Transverse colon (tissue), 4 donors: ENCODE data around the gene PLXNA2. TPM values are rescaled to one million over a fixed set of nuclear protein-coding genes. Genes with fewer than 3 reads are reported as not detected.

Source experiments
- DNase-seq: peaks from one replicate; pipeline ENCODE4 v3.0.0-alpha.2; 2019
- H3K27ac ChIP-seq, 4 donors: fragments of 200-600 bp; sonication (generic); 2 replicates each; pipeline ENCODE4 v1.5.1; 2016 to 2018; ENCODE audit warnings: inconsistent platforms in 4 of 4
- H3K27me3 ChIP-seq: fragments of 200-600 bp; sonication (generic); 2 replicates; pipeline ENCODE4 v1.5.1; 2017; ENCODE audit warnings: inconsistent platforms
- H3K36me3 ChIP-seq, 4 donors: fragments of 200-600 bp; sonication (generic); 2 replicates each; pipeline ENCODE4 v1.5.1; 2017 to 2019; ENCODE audit warnings: inconsistent platforms in 4 of 4
- H3K4me1 ChIP-seq, 4 donors: fragments of 200-600 bp; sonication (generic); 2 replicates each; pipeline ENCODE4 v1.5.1; 2017 to 2020; ENCODE audit warnings: inconsistent platforms in 4 of 4
- H3K4me3 ChIP-seq, 4 donors: fragments of 200-600 bp; sonication (generic); 1 replicate in 1 of 4; 2 replicates in 3 of 4; pipeline versions ENCODE4 v1.5.1 to v1.6.1; 2017 to 2019; ENCODE audit warnings: inconsistent platforms in 4 of 4
- H3K9me3 ChIP-seq, 2 donors: fragments of 200-600 bp; sonication (generic); 2 replicates each; pipeline ENCODE4 v1.5.1; 2017 to 2019; ENCODE audit warnings: inconsistent platforms in 2 of 2
- EP300 ChIP-seq: sonication (generic); formaldehyde crosslinking; IDR thresholded peaks from one replicate; pipeline ENCODE4 v1.6.1; 2017; ENCODE audit warnings: antibody characterized with exemption, low read depth
- POLR2A ChIP-seq: fragments of 450-650 bp; IDR thresholded peaks from one replicate; pipeline ENCODE4 v1.6.1; 2016; ENCODE audit warnings: antibody characterized with exemption, mild to moderate bottlenecking, moderate library complexity
- POLR2AphosphoS5 ChIP-seq, 3 donors: sonication (generic); formaldehyde crosslinking; IDR thresholded peaks; one replicate each; pipeline ENCODE4 v1.6.1; 2016; ENCODE audit warnings: antibody characterized with exemption in 3 of 3
- WGBS, 2 donors: methylation state at CpG; one replicate each; pipeline ENCODE4 v1.1.5; 2018; ENCODE audit warnings: low coverage in 1 of 2; 5-methylcytosine and 5-hydroxymethylcytosine counted together
- in situ Hi-C, 4 donors: fragments of 200-750 bp; cut with MboI; loops; one replicate each; pipeline versions ENCODE4 v1.15.0 to v1.15.1; 2017; ENCODE audit warnings: low sequenced_read_pairs in 3 of 4, low pct_ligation_motif_present in 1 of 4, low pct_unique_long_range_greater_than_20kb in 1 of 4
- intact Hi-C: fragments of 100-400 bp; cut with DNase I; formaldehyde crosslinking; loops from one replicate; pipeline ENCODE4 v1.15.1; 2023; ENCODE audit warnings: low total_unique reads
- total RNA-seq, 4 donors: library from RNA; depleted of rRNA; stranded (reverse); fragments of >200 nt; gene quantifications; one replicate each; pipeline ENCODE4 v1.1.0, GENCODE V29; 2016
- TF ChIP-seq, protein P1 (sequence below), 5 experiments: fragments of 200-600 bp in 3 of 5; fragments of 450-650 bp in 2 of 5; sonication (generic) in 3 of 5; IDR thresholded peaks; 1 replicate in 2 of 5; 2 replicates in 3 of 5; pipeline ENCODE4 v1.5.1; 2016 to 2017; ENCODE audit warnings: antibody characterized with exemption in 5 of 5, inconsistent platforms in 3 of 5, mild to moderate bottlenecking in 2 of 5, moderate library complexity in 1 of 5

PLXNA2 gene
- total RNA-seq, 4 donors from 2014 or later = 77.4 to 140 (median 85.5) TPM

- Histone ChIP-seq H3K4me3 (no peak overlapping the region), H3K9me3 (no peaks in the 10 kb centered on the region), H3K27ac (no peak overlapping the region), H3K27me3 (no peaks in the 10 kb centered on the region), H3K4me1 (peaks cover 4 to 30% (median 15%) of the 10 kb centered on the region in 4 donors), H3K36me3 (no peaks in the 10 kb centered on the region)
- 69% methylated on average over 5 of the region's 5 CpGs; no CpG with 5 or more reads in 1 of the 2 donors for WGBS, 2 donors
- DNase-seq = no peak
- intact Hi-C loops (loop anchor here (1.0 to 5.0 kb wide), 2 partner anchors 17 to 108 kb away; partner anchors contain the start of gene PLXNA2), in situ Hi-C loops (loop anchor here in 3 of 4 donors (10.0 to 25.0 kb wide), 3 partner anchors 90 to 110 kb away; partner anchors contain the start of gene PLXNA2 (in 2 of the 3))
- TF ChIP-seq POLR2A = no peak
- TF ChIP-seq, protein P1, sequence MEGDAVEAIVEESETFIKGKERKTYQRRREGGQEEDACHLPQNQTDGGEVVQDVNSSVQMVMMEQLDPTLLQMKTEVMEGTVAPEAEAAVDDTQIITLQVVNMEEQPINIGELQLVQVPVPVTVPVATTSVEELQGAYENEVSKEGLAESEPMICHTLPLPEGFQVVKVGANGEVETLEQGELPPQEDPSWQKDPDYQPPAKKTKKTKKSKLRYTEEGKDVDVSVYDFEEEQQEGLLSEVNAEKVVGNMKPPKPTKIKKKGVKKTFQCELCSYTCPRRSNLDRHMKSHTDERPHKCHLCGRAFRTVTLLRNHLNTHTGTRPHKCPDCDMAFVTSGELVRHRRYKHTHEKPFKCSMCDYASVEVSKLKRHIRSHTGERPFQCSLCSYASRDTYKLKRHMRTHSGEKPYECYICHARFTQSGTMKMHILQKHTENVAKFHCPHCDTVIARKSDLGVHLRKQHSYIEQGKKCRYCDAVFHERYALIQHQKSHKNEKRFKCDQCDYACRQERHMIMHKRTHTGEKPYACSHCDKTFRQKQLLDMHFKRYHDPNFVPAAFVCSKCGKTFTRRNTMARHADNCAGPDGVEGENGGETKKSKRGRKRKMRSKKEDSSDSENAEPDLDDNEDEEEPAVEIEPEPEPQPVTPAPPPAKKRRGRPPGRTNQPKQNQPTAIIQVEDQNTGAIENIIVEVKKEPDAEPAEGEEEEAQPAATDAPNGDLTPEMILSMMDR (IDR thresholded peaks at IDR 0.05) = no peak
- TF ChIP-seq EP300 = no peak
- TF ChIP-seq POLR2AphosphoS5 (IDR thresholded peaks at IDR 0.05) = no peak
Measured at GRCh38 chr1:208134491-208134890, 109.7 kb downstream of the PLXNA2 start.

- in situ Hi-C loops = loop anchor here in 3 of 4 donors (10.0 to 25.0 kb wide), 3 partner anchors 91 to 111 kb away; partner anchors contain the start of gene PLXNA2 (in 2 of the 3)
- WGBS, 2 donors = 93 to 100% methylated on average over 2 of the region's 2 CpGs
- H3K36me3 ChIP-seq = no peaks in the 10 kb centered on the region
- no peaks in the 10 kb centered on the region for H3K27me3 ChIP-seq
- no peak for DNase-seq
- H3K27ac ChIP-seq = peak overlapping the region in 2 of 4 donors; percentile 60 to 69
- TF ChIP-seq POLR2A = no peak
- TF ChIP-seq, protein P1 (IDR thresholded peaks at IDR 0.05) = no peak
- no peak for TF ChIP-seq POLR2AphosphoS5 (IDR thresholded peaks at IDR 0.05)
- no peak for TF ChIP-seq EP300
- no peak overlapping the region for H3K4me3 ChIP-seq
- peaks cover 4 to 30% (median 15%) of the 10 kb centered on the region in 4 donors for H3K4me1 ChIP-seq
- intact Hi-C loops = loop anchor here (5.0 kb wide), 1 partner anchor 109 kb away; the partner anchor contains the start of gene PLXNA2
- no peaks in the 10 kb centered on the region for H3K9me3 ChIP-seq
Measured at GRCh38 chr1:208133355-208133754, 110.8 kb downstream of the PLXNA2 start.

GRCh38 chr1:208132287-208132882, 111.8 kb downstream of the PLXNA2 start:
- no peaks in the 10 kb centered on the region for H3K27me3 ChIP-seq
- H3K4me3 ChIP-seq = no peak overlapping the region
- peaks cover 4 to 30% (median 15%) of the 10 kb centered on the region in 4 donors for H3K4me1 ChIP-seq
- peak overlapping the region; percentile 53 to 69 (median 62) for H3K27ac ChIP-seq
- no peaks in the 10 kb centered on the region for H3K36me3 ChIP-seq
- in situ Hi-C loops (loop anchor here in 3 of 4 donors (10.0 to 25.0 kb wide), 3 partner anchors 92 to 112 kb away; partner anchors contain the start of gene PLXNA2 (in 2 of the 3)), intact Hi-C loops (loop anchor here (5.0 kb wide), 1 partner anchor 110 kb away; the partner anchor contains the start of gene PLXNA2)
- H3K9me3 ChIP-seq = no peaks in the 10 kb centered on the region
- TF ChIP-seq POLR2AphosphoS5 (IDR thresholded peaks at IDR 0.05) (no peak), EP300 (no peak), POLR2A (no peak)
- TF ChIP-seq, protein P1 (IDR thresholded peaks at IDR 0.05) = peak; percentile 74 to 95 (median 84)
- peak; percentile 94 for DNase-seq
- WGBS, 2 donors = 31 to 61% methylated on average over 2 to 4 of the region's 4 CpGs

DNA sequence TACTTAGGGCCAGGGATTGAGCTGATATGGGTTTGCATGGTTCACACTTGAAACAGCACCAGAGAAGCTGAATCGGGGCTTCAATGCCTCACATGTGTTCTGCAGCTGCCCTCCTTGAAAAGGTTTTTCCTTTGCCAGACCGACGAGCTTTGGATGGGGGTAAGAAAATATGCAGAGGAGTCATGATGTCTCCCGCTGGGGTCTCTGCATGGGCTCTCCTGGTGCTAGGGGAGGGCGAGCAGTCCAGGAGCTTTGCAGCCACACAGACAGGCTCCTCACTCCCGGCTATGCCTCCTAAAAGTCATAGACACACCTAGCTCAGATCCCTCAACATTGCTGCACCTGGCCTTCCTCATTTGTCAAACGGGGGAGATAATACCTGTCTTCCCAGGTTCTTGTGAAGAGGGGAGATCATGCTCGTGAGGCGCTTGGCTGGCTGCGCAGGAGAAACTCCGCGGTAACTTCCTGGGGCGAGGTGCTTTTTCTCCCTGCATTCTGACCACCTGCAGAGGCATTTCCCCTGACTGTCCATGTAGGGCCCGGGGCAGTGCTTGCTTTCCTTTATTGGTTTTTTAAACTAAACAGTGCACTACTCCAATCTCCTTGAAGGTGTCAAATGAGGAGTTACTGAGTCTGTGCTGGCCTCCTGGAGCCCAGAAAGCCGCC, 112.4 kb downstream of the PLXNA2 start:
- Histone ChIP-seq H3K36me3 (no peaks in the 10 kb centered on the region), H3K27me3 (no peaks in the 10 kb centered on the region), H3K4me3 (no peak overlapping the region), H3K9me3 (no peaks in the 10 kb centered on the region), H3K4me1 (peaks cover 4 to 30% (median 15%) of the 10 kb centered on the region in 4 donors), H3K27ac (peak overlapping the region; percentile 53 to 69 (median 62))
- no peak for TF ChIP-seq POLR2A
- TF ChIP-seq EP300 = no peak
- no peak for TF ChIP-seq POLR2AphosphoS5 (IDR thresholded peaks at IDR 0.05)
- TF ChIP-seq, protein P1 (IDR thresholded peaks at IDR 0.05) = no peak
- WGBS, 2 donors = 51% methylated on average over 15 of the region's 15 CpGs; no CpG with 5 or more reads in 1 of the 2 donors
- intact Hi-C loops = loop anchor here (5.0 kb wide), 1 partner anchor 111 kb away; the partner anchor contains the start of gene PLXNA2
- no peak for DNase-seq
- in situ Hi-C loops = loop anchor here in 3 of 4 donors (10.0 to 25.0 kb wide), 3 partner anchors 93 to 113 kb away; partner anchors contain the start of gene PLXNA2 (in 2 of the 3)
